ENCODE measurements around the gene TDP2. TPM values are rescaled to one million over a fixed set of nuclear protein-coding genes. Genes with fewer than 3 reads are reported as not detected.

TDP2 gene
- total RNA-seq, 1 donor from 2014 or later: 44.1 TPM

- Mint-ChIP-seq H3K4me1 (ENCODE audit: unreplicated experiment) (peaks cover 13% of the 10 kb centered on the region), H3K36me3 (peaks cover 46% of the 10 kb centered on the region), H3K27me3 (no peaks in the 10 kb centered on the region), H3K27ac (no peak overlapping the region), H3K4me3 (no peak overlapping the region), H3K9me3 (no peaks in the 10 kb centered on the region)
- no peak for TF ChIP-seq CTCF (conservative IDR thresholded peaks at IDR 0.05)
- DNase-seq (ENCODE audit: extremely low spot score, unreplicated experiment): no peak
These were observed 7.1 kb downstream of the TDP2 start for GRCh38 chr6:24659561-24659960.

GRCh38 chr6:24658573-24659560, 7.8 kb downstream of the TDP2 start:
- Mint-ChIP-seq H3K27me3 (no peaks in the 10 kb centered on the region), H3K27ac (peak overlapping the region; percentile 55), H3K4me3 (no peak overlapping the region), H3K4me1 (ENCODE audit: unreplicated experiment) (peaks cover 10% of the 10 kb centered on the region), H3K36me3 (peaks cover 45% of the 10 kb centered on the region), H3K9me3 (no peaks in the 10 kb centered on the region)
- TF ChIP-seq CTCF (conservative IDR thresholded peaks at IDR 0.05): no peak
- no peak for DNase-seq (ENCODE audit: extremely low spot score, unreplicated experiment)

- Mint-ChIP-seq H3K4me3 (no peak overlapping the region), H3K27me3 (no peaks in the 10 kb centered on the region), H3K27ac (no peak overlapping the region), H3K36me3 (peaks cover 32% of the 10 kb centered on the region), H3K4me1 (ENCODE audit: unreplicated experiment) (no peaks in the 10 kb centered on the region), H3K9me3 (no peaks in the 10 kb centered on the region)
- DNase-seq (ENCODE audit: extremely low spot score, unreplicated experiment): no peak
- TF ChIP-seq CTCF (conservative IDR thresholded peaks at IDR 0.05): no peak
These were observed 11.5 kb downstream of the TDP2 start for GRCh38 chr6:24655215-24655614.

- H3K27me3 Mint-ChIP-seq: peaks cover 5% of the 10 kb centered on the region
These were observed 16.3 kb downstream of the TDP2 start for GRCh38 chr6:24650365-24650764.

GRCh38 chr6:24649691-24650090, 17.0 kb downstream of the TDP2 start:
- no peak overlapping the region for H3K27ac Mint-ChIP-seq
- no peak for TF ChIP-seq CTCF (conservative IDR thresholded peaks at IDR 0.05)
- peaks cover 8% of the 10 kb centered on the region for H3K4me1 Mint-ChIP-seq (ENCODE audit: unreplicated experiment)

More at GRCh38 chr6:24650365-24650764, 16.3 kb downstream of the TDP2 start:
- Mint-ChIP-seq H3K27ac (no peak overlapping the region), H3K36me3 (peaks cover 14% of the 10 kb centered on the region), H3K9me3 (no peaks in the 10 kb centered on the region), H3K4me3 (no peak overlapping the region), H3K4me1 (ENCODE audit: unreplicated experiment) (peaks cover 5% of the 10 kb centered on the region)
- TF ChIP-seq CTCF (conservative IDR thresholded peaks at IDR 0.05): no peak
- DNase-seq (ENCODE audit: extremely low spot score, unreplicated experiment): no peak

More at GRCh38 chr6:24649691-24650090, 17.0 kb downstream of the TDP2 start:
- peaks cover 13% of the 10 kb centered on the region for H3K36me3 Mint-ChIP-seq
- no peak overlapping the region for H3K4me3 Mint-ChIP-seq
- H3K9me3 Mint-ChIP-seq: no peaks in the 10 kb centered on the region
- H3K27me3 Mint-ChIP-seq: peaks cover 12% of the 10 kb centered on the region
- DNase-seq (ENCODE audit: extremely low spot score, unreplicated experiment): no peak
